B cell (primary cell): ENCODE measurements around the gene GNPAT. TPM values are rescaled to one million over a fixed set of nuclear protein-coding genes. Genes with fewer than 3 reads are reported as not detected.

Experiments used
- ATAC-seq: fragments of 200-7000 bp; cut with Tn5 transposase; one replicate; pipeline ENCODE4 v1.10.0; 2021; ENCODE audit warnings: low read depth, mild to moderate bottlenecking, moderate number of reproducible peaks, moderate library complexity
- CTCF ChIA-PET: fragments of 350-600 bp; sonication (Branson Sonifier 250); formaldehyde crosslinking; loops from one replicate; lab custom pipeline; 2021; ENCODE audit warnings: antibody characterized with exemption, inconsistent platforms; lab: Charles Lee
- POLR2A ChIA-PET: fragments of 350-600 bp; sonication (Branson Sonifier 250); formaldehyde crosslinking; loops from one replicate; lab custom pipeline; 2021; ENCODE audit warnings: antibody characterized with exemption; lab: Charles Lee
- DNase-seq: peaks from one replicate; pipeline ENCODE4 v3.0.0; 2013
- H2AFZ ChIP-seq: 2 replicates; pipeline ENCODE4 v1.6.1; 2012; ENCODE audit warnings: mild to moderate bottlenecking, low read depth, low read length; ENCODE audit not compliant: insufficient read depth, poor library complexity, severe bottlenecking
- H3K27ac ChIP-seq, 2 donors: 1 replicate in 1 of 2; 2 replicates in 1 of 2; pipeline ENCODE4 v1.5.1; 2012 to 2013; ENCODE audit warnings: low read length in 2 of 2, mild to moderate bottlenecking in 2 of 2, moderate library complexity in 1 of 2
- H3K27me3 ChIP-seq, 4 experiments: fragments of 200-600 bp in 1 of 4; sonication (generic) in 1 of 4; replicated peaks in 1 of 4; 1 replicate in 2 of 4; 2 replicates in 2 of 4; pipeline versions ENCODE4 v1.6.1 to v1.7.0; 2013 to 2016; ENCODE audit warnings: low read length in 3 of 4, mild to moderate bottlenecking in 2 of 4, mixed read lengths in 1 of 4, moderate library complexity in 1 of 4; ENCODE audit not compliant: insufficient read depth in 4 of 4, control insufficient read depth in 3 of 4; ENCODE audit errors: control extremely low read depth in 1 of 4
- H3K36me3 ChIP-seq, 2 experiments: replicated peaks in 1 of 2; 1 replicate in 1 of 2; 2 replicates in 1 of 2; pipeline versions ENCODE4 v1.6.1 to v1.7.1; 2013; ENCODE audit warnings: low read length in 1 of 2; ENCODE audit not compliant: insufficient read depth in 2 of 2, control insufficient read depth in 1 of 2; ENCODE audit errors: control extremely low read depth in 1 of 2, extremely low read depth in 1 of 2
- H3K4me1 ChIP-seq, 2 donors: fragments of 200-600 bp in 1 of 2; sonication (generic) in 1 of 2; 1 replicate in 1 of 2; 2 replicates in 1 of 2; pipeline versions ENCODE4 v1.5.1 to v1.6.1; 2013 to 2017; ENCODE audit warnings: low read length in 2 of 2; ENCODE audit not compliant: control insufficient read depth in 2 of 2, insufficient read depth in 2 of 2
- H3K4me2 ChIP-seq: replicated peaks from 2 replicates; pipeline ENCODE3; 2012; ENCODE audit warnings: mild to moderate bottlenecking, low read depth, low read length; ENCODE audit not compliant: poor library complexity, severe bottlenecking
- H3K4me3 ChIP-seq, 5 experiments: fragments of 200-600 bp in 1 of 5; sonication (generic) in 1 of 5; 1 replicate in 3 of 5; 2 replicates in 2 of 5; pipeline versions ENCODE4 v1.5.1 to v1.7.0; 2011 to 2016; ENCODE audit warnings: low read length in 4 of 5, mild to moderate bottlenecking in 4 of 5, low read depth in 2 of 5, control low read depth in 1 of 5, moderate library complexity in 1 of 5; ENCODE audit not compliant: insufficient read depth in 1 of 5; ENCODE audit errors: control extremely low read depth in 1 of 5, extremely low read depth in 1 of 5
- H3K79me2 ChIP-seq: fragments of 200-600 bp; sonication (generic); one replicate; pipeline ENCODE4 v1.6.0; 2016; ENCODE audit warnings: low read length; ENCODE audit not compliant: control insufficient read depth, insufficient read depth
- H3K9ac ChIP-seq: fragments of 200-600 bp; sonication (generic); 2 replicates; pipeline ENCODE4 v1.6.1; 2017; ENCODE audit warnings: mild to moderate bottlenecking, low read length, moderate library complexity
- H3K9me3 ChIP-seq, 3 donors: one replicate each; pipeline versions ENCODE4 v1.6.1 to v1.7.1; 2013; ENCODE audit warnings: low read length in 2 of 3; ENCODE audit not compliant: control insufficient read depth in 2 of 3, insufficient read depth in 1 of 3; ENCODE audit errors: control extremely low read depth in 1 of 3
- H4K20me1 ChIP-seq: 2 replicates; pipeline ENCODE4 v1.6.0; 2012; ENCODE audit warnings: mild to moderate bottlenecking, low read length; ENCODE audit not compliant: insufficient read depth, control insufficient read depth, poor library complexity, severe bottlenecking
- H3K27ac Mint-ChIP-seq: one replicate; pipeline ENCODE4 v1.8.0; 2021; ENCODE audit warnings: mixed read lengths
- H3K27me3 Mint-ChIP-seq: one replicate; pipeline ENCODE4 v1.8.0; 2021; ENCODE audit warnings: mixed read lengths
- H3K4me1 Mint-ChIP-seq: one replicate; pipeline ENCODE4 v1.8.0; 2021; ENCODE audit warnings: mixed read lengths
- H3K4me3 Mint-ChIP-seq: one replicate; pipeline ENCODE4 v1.8.0; 2021; ENCODE audit warnings: mixed read lengths
- H3K9me3 Mint-ChIP-seq: one replicate; pipeline ENCODE4 v1.8.0; 2022; ENCODE audit warnings: mixed read lengths; ENCODE audit not compliant: insufficient read depth
- CTCF ChIP-seq: fragments of 200-600 bp; IDR thresholded peaks from one replicate; pipeline ENCODE4 v1.8.0; 2022; ENCODE audit warnings: antibody characterized with exemption, mild to moderate bottlenecking
- EZH2 ChIP-seq: IDR thresholded peaks from 2 replicates; pipeline ENCODE4 v1.6.1; 2012; ENCODE audit warnings: borderline replicate concordance, low read depth, mild to moderate bottlenecking, moderate library complexity, low read length; ENCODE audit not compliant: insufficient read depth, poor library complexity, severe bottlenecking
- WGBS: methylation state at CpG from one replicate; pipeline ENCODE4 v1.1.5; 2013; ENCODE audit warnings: missing lambda C conversion rate; ENCODE audit not compliant: insufficient coverage; 5-methylcytosine and 5-hydroxymethylcytosine counted together
- intact Hi-C: fragments of 100-400 bp; cut with micrococcal nuclease; formaldehyde crosslinking; loops from one replicate; pipeline ENCODE4 v1.10.0; 2022
- polyA plus RNA-seq: library from polyadenylated mRNA; depleted of rRNA; stranded (reverse); fragments of >200 nt; gene quantifications from 2 replicates; pipeline ENCODE4 v1.2.3, GENCODE V29; 2012
- total RNA-seq, 2 donors: library from RNA; stranded (reverse); fragments of 120-200 nt in 1 of 2; gene quantifications; 1 replicate in 1 of 2; 2 replicates in 1 of 2; pipeline versions ENCODE4 v1.2.3 to v1.2.4, GENCODE V29; 2013 to 2022

Gene GNPAT
- total and polyA plus RNA-seq, 2 donors (not counting 1 experiment from before 2014, with no cell fraction given) = 19.5 to 49.0 TPM

- no peaks in the 10 kb centered on the region for H3K27me3 Mint-ChIP-seq
- H3K9me3 ChIP-seq = peaks cover 0 to 7% (median 0%) of the 10 kb centered on the region in 3 donors
- H3K9ac ChIP-seq = no peak overlapping the region
- H3K4me3 Mint-ChIP-seq = no peak overlapping the region
- H3K4me2 ChIP-seq = no peak overlapping the region
- H3K36me3 ChIP-seq = no peaks in the 10 kb centered on the region
- no peaks in the 10 kb centered on the region for H3K79me2 ChIP-seq
- no peaks in the 10 kb centered on the region for H4K20me1 ChIP-seq
- 31% methylated on average over 8 of the region's 11 CpGs for WGBS
- no peaks in the 10 kb centered on the region for H3K4me1 ChIP-seq
- H2AFZ ChIP-seq = no peak overlapping the region
- intact Hi-C loops = loop anchor here (1.0 kb wide), 1 partner anchor 288 kb away; no protein-coding TSS in a partner anchor
- CTCF ChIA-PET = interaction anchor here (0.8 to 2.3 kb wide), 10 partner anchors 8 to 290 kb away, joined by 3 to 8 read pairs (median 4); no protein-coding TSS in a partner anchor
- POLR2A ChIA-PET = no interaction called here
- no peak overlapping the region for H3K4me3 ChIP-seq
- H3K27ac ChIP-seq = no peak overlapping the region
- TF ChIP-seq CTCF (peak; percentile 57), EZH2 (no peak)
- H3K4me1 Mint-ChIP-seq = no peaks in the 10 kb centered on the region
- ATAC-seq (peak; percentile 57), DNase-seq (peak; percentile 52)
- H3K27me3 ChIP-seq = no peaks in the 10 kb centered on the region
- no peak overlapping the region for H3K27ac Mint-ChIP-seq
- H3K9me3 Mint-ChIP-seq = no peaks in the 10 kb centered on the region
These were observed 74.9 kb downstream of the GNPAT start for GRCh38 chr1:231315887-231316286.

GRCh38 chr1:231317306-231318014 lies 76.4 kb downstream of the GNPAT start:
- DNase-seq (no peak), ATAC-seq (no peak)
- intact Hi-C loops = no loop called here
- 96% methylated on average over 43 of the region's 44 CpGs for WGBS
- Histone ChIP-seq H3K9ac (no peak overlapping the region), H3K4me1 (no peaks in the 10 kb centered on the region), H3K4me3 (no peak overlapping the region), H3K36me3 (no peaks in the 10 kb centered on the region), H3K79me2 (no peaks in the 10 kb centered on the region), H3K4me2 (no peak overlapping the region), H2AFZ (no peak overlapping the region), H4K20me1 (no peaks in the 10 kb centered on the region), H3K27me3 (no peaks in the 10 kb centered on the region), H3K27ac (no peak overlapping the region), H3K9me3 (peaks cover 0 to 7% (median 0%) of the 10 kb centered on the region in 3 donors)
- H3K9me3 Mint-ChIP-seq = no peaks in the 10 kb centered on the region
- no peak overlapping the region for H3K4me3 Mint-ChIP-seq
- POLR2A ChIA-PET = no interaction called here
- CTCF ChIA-PET = interaction anchor here (1.1 to 2.3 kb wide), 4 partner anchors 11 to 286 kb away, joined by 3 to 8 read pairs (median 4); no protein-coding TSS in a partner anchor
- no peak for TF ChIP-seq EZH2
- TF ChIP-seq CTCF = no peak
- H3K27me3 Mint-ChIP-seq = no peaks in the 10 kb centered on the region
- H3K4me1 Mint-ChIP-seq = no peaks in the 10 kb centered on the region
- H3K27ac Mint-ChIP-seq = no peak overlapping the region
